MM.1S (cell line): ENCODE measurements around the gene PICALM.

Source experiments
- CTCF ChIP-seq: fragments of 300-600 bp; sonication (generic); IDR thresholded peaks from 2 replicates; pipeline ENCODE4 v1.5.1; 2016; ENCODE audit warnings: antibody characterized with exemption, low read length, mixed read lengths
- EZH2 ChIP-seq: fragments of 300-600 bp; sonication (generic); optimal IDR thresholded peaks from 2 replicates; pipeline ENCODE3; 2017; ENCODE audit warnings: low read depth, mild to moderate bottlenecking, antibody characterized with exemption, low read length, mixed read lengths
- EZH2phosphoT487 ChIP-seq: fragments of 300-600 bp; sonication (generic); IDR thresholded peaks from 2 replicates; pipeline ENCODE4 v1.6.1; 2018; ENCODE audit warnings: antibody characterized with exemption, low read length

DNA sequence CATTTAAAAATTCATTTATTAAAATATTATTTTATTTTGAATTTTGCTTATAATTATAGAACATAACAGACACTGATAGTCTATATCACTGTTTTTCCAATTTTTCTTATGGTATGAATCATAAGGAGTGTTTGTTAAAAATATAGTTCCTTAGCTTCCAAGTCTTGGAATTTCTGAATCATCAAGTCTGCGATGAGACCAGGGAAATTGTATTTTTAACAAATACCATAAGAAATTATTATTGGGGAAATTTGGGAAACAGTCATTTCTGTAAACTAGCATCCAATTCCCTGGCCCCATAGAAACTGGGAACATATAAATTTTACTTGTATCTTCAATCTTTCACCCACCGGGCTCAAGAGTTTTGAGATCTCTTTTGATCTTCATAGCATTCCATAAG lies 38.0 kb upstream of the PICALM start:
- TF ChIP-seq EZH2: no peak
- TF ChIP-seq CTCF: no peak
- TF ChIP-seq EZH2phosphoT487: no peak
